ENCODE results near the gene ARL3.

DNA sequence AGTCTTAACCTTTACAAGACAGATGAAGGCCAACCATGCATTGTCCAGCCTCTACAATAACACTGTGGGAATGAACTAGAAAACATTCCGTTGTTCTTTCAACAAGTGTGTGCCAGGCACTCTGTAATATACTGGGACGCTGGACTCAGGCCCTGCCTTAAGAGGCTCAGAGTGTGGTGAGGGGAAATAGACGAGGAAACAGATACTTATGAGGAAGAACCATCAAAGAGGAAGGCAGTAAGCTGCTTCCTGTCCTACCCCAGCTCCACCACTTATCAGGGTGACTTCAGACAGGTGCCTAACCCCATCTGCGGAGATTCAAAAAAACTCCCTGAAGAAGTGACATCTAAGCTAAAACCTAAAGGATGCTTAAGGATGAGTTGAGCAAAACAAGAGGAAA, 78.8 kb downstream of the ARL3 start:
- no peak for TF ChIP-seq POLR2A (IDR thresholded peaks at IDR 0.05; ENCODE audit: low read depth, low read length)
- TF ChIP-seq TAF1 (IDR thresholded peaks at IDR 0.05; ENCODE audit: low read depth, low read length): no peak
- TF ChIP-seq POLR2AphosphoS5 (IDR thresholded peaks at IDR 0.05; ENCODE audit: low read depth, low read length): no peak
- no peak for TF ChIP-seq POU2F2 (IDR thresholded peaks at IDR 0.05; ENCODE audit: low read depth, low read length)
- no peak for TF ChIP-seq PAX5 (IDR thresholded peaks at IDR 0.05; ENCODE audit: insufficient read depth, low read length, severe bottlenecking)
